GM19455 (cell line): ENCODE data around the gene TPPP3.
"Not testable (repeated sequence)": the region's sequence is repeated elsewhere in the genome, so short reads cannot be mapped to it uniquely, and the experiment has no call there.

Experiments
- ATAC-seq: cut with Tn5 transposase; IDR thresholded peaks from one replicate; pipeline ENCODE4 v1.9.1; 2021; ENCODE audit not compliant: unreplicated experiment

TPPP3 gene

DNA sequence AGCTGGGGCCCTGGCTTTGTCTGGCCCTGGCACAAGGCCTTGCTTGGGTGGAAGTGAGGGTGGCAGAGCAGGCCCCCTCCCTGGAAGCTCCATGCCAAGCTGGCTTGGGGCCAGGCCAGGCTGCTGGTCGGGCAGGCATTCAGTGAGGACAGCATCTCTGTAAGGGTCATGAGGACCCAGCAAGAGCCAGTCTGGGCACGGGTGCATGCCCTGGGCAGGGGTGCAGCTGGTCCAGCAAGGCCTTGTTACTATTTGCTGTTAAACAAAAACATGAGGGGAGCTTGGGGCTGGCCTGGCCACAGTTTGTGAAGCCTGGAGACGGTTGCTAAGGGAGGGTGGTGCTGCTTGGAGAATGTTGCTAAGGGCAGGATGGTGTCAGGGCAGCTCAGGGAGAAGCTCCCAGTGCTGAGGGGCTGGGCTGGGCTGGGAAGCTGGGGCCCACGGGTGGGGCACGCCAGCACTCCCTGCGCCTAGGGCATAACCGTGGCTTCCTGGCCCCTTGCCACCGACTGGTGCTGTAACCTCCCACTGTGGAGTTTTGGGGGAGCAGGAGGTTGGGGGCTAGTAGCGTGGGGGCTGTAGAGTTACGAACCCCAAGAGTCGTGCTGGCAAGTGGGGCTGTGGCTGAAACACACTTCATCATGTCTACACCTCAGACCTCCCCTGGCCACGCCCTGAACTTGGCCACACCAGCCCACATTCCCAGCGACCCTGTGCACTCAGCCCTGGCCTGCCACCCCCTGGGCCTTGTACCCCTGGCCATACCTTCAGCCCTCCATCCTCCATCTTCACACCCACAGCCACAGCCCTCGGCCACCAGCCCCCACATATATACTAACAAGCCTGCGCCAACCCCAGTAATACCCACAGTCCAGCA, 1.6 kb downstream of the TPPP3 start:
- no peak for ATAC-seq

DNA sequence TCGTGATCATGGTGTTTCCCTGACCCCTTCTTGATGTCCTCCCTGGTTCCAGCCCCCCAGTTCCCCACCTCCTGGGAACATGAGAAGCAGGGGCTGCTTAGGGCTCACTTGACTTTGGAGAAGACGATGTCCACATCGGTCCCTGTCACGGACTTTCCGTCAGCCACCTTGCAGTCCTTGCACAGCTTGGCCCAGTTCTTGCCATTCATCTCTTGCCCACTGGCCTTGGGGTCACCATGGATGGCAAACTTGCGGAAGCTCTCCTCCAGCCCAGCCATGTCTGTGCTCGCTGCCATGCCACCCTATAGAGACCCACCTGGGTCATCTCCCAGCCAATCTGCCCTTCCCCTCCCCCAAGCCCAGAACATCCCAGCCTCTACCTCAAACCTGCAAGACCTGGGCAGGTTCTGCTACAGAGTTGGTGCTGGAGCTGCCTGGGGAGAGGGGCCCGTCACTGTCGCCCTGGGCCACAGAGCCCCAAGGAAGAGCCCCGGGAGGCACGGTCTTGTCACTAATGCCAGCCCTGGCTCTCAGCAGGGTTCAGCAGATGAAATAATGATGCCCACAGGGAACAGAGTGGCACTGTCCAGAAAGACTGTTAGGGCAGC, 2.4 kb downstream of the TPPP3 start:
- no peak for ATAC-seq

DNA sequence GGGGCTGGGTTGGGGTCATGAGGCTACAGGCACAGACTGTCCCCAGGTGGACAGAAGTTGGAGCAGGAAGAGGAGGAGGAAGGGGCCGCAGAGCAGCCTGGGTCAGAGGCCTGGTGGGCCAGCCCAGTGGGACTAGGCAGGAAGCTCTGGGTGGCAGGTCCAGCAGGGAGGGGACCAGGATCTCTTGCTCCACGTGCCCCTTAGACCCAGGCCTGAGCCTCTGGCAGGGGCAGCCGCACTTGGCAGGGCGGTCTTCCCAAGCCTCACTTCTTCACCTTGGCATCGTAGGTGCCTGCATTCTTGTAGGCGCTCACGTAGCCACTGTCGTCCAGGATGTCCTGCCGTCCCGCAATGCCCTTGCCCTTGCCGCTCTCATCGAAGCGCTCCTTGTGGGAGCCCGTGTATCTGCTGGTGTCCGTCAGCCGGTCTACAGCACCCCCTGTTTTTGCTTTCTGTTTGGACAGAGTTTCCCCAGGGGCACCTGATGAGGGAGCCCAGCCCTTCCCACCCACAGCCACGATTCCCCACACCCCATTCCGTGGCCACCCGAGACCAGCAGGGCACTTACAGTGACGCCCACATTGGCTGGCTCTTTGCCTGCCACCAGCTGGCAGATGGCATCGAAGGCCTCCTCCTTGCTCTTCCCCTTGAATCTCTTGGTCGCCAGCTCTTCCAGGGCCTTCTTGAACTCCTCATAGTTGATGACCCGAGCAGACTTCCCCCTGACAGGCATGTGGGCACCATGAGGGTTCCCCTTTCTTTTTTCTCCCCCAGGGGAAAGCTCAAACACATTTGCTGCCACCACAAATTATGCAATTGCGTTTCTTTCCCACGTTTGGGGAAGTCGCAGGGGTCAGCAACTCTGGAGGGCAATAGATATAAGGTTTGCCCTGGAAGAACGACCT, 3.1 kb downstream of the TPPP3 start:
- ATAC-seq = no peak

DNA sequence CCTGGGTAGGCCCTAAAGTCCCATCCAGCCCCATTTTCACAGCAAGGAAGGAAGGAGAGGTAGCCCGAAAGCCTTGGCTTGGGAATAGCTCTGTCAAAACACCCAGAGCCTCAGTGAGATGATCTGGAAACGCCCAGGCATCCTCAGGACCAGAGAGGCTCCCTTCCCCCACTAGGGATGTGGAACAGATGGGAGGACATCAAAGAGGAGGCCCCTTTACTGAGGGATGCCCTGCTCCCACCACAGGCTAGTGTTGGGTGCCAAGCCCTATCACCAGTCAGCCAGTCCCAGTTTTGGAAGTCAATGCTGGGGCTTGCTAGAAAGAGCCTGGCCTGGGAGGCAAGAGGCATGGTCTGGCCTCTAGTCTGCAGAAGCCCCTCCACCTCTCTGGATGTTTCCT, 4.7 kb downstream of the TPPP3 start:
- ATAC-seq = no peak

DNA sequence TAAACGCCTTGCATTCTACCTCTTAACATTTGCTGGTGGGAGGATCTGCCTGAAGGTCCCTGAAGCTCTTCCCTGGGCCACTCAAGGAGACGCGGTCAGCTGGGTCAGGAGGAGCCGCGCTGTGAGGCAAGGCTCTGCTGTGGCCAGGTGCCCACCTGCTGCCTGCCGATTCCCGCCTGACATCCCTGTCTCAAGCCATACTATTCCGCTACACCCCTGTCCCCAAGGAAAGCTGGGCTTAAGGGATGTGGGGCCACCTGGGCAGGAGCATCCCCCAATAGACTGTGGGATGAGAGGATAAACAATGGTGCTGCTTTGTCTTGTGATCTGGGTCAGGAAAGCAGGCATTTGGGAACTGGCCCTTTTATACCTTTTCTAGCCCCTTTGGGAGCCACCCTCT, 5.1 kb downstream of the TPPP3 start:
- no peak for ATAC-seq

DNA sequence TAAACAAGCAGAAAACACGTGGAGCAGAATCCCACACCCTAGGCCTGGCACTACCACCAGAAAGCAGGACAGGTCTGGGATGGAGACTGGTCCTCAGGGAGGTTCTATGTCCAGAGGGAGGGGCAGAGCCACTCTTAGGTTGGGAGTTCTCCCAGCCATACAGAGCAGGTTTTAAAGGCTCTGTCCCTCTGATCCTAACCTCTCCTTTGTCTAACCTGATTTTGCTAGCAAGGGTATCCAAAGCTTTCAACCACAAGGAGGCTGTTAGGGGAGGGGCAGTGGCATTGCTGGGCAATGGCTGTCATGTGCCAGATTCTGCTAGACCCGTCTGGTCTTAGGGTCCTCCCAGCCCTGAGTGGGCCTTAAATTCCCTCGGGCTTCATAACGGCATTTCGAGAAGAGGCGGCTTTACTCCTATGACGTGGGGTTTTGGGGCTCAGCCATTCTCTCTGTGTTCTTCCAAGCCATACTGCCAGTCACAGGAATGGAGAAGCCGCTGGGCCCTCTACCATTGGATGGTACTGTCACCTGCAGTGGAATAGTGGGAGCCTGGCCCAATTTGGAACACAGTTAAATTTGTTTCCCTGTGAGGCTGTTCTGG, 5.7 kb downstream of the TPPP3 start:
- ATAC-seq = no peak

DNA sequence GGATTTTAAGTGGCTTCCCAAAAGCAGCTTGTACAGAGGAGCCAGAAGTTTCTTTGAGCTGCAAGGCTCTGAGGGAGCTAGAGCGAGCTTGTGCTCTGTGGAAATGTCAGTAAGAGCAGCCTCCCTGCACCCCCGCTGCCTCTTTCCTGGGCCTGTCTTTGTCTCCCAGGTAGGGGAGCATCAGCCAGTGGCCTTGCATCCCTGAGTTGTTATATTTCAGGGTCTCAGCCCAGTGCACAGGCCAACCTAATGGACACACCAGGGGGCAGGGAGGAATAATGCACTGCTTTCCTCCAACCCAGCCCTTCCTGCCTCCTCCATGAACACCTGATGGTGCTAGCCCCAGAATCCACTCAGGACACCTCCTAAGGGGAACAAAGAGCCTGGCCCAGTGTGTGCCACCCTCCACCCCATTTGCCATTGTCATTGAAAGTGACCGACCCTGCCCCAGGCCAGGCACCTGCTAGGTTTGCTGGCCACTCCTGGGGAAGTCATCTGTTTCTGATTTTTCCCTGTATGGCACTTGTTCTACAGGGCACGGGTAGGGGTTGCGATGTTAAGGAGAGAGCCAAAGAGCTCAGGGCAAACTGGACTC, 6.3 kb downstream of the TPPP3 start:
- ATAC-seq = no peak

DNA sequence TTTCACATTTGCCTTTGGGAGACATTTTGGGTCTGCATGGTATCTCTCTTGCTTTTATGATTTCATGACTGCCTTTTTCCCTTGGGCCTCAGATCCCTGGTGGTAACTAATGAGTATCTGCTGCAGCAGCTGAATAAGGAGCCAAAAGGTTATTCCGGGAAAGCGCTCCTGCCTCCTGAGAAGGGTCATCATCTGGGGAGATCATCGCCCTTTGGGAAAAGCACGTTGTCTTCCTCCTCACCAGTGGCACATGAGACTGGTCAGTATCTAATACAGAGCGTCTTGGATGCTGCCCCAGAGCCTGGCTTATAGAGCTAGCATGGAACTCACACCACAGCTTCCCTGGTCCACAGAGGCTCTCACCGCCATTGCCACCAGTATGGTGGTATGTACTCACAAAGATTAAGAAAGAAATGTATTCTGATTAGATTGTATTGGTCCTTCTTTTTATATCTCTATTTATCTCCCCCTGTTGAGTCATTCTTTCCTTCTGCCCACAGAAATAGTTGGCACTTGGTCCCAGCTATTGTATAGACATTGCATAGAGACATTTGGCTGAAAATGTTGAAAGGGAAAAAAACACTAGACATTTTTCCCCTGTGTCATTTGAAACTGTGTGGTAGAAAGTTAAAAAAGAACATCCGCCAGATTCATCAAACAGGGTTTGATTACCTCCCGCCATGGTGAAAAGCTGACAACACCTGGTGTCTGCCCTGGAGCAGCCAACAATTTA, 8.4 kb downstream of the TPPP3 start:
- ATAC-seq = no peak

DNA sequence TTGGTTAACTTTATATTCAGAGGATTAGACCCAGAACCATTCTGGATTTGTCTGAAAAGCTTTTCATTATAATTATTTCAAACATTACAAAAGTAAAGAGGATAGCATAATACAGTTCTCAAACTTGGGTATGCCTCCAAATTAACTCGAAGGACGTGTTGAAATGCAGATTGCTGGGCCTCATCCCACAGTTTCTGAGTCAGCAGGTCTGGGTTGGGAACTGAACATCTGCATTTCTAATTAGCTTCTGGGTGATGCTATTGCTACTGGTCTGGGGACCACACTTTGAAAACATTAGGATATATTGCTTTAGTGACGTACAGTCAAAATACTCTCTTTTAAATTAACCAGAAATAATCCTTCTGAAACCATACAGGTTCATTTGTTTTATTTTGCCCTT, 10.0 kb downstream of the TPPP3 start:
- ATAC-seq = no peak

DNA sequence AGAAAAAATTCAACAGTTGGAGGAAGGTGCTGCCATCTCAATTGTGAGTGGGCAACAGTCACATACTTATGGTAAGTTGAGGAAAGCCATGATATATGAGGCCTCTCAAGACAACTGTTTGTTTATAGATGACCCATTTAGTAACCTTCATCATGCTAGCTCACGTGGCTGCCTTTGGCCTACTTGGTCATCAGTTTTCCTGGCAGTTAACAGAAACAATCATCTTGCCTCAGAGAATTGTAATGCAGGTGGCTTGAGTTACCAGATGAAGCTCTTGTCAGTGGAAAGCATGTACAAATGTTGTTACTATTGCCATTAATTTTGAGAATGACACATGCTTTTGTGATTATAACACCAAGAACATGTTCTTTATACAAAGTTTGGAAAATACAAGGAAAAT, 14.7 kb downstream of the TPPP3 start:
- no peak for ATAC-seq

DNA sequence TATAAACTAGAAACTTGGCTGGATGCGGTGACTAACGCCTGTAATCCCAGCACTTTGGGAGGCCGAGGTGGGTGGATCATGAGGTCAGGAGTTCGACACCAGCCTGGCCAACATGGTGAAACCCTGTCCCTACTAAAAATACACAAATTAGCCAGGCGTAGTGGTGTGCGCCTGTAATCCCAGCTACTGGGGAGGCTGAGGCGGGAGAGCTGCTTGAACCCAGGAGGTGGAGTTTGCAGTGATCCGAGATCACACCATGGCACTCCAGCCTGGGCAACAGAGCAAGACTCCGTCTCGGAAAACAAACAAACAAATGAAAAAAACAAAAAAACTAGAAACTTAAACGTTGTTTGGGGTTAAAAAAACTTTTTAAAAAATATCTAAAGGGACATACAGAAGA, 17.3 kb downstream of the TPPP3 start:
- ATAC-seq = not testable (repeated sequence)

DNA sequence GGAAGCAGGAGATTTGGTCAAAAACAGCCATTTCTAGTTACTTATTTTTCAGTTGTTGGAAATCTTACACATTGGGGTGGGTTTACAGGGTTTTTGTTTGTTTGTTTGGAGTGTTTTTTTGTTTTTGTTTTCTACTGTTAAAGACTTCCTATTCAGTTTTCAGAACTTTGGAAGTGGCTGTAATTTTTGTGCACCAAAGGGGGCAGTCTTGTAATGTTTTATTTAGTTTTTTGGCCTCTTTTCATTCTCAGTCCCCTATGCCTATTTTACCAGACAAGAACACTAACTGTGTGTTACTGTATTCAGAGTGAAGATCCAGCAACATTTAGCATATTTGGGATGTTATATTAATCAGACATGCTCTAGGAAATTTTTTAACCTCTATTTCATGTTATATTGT, 20.6 kb downstream of the TPPP3 start:
- ATAC-seq = no peak

DNA sequence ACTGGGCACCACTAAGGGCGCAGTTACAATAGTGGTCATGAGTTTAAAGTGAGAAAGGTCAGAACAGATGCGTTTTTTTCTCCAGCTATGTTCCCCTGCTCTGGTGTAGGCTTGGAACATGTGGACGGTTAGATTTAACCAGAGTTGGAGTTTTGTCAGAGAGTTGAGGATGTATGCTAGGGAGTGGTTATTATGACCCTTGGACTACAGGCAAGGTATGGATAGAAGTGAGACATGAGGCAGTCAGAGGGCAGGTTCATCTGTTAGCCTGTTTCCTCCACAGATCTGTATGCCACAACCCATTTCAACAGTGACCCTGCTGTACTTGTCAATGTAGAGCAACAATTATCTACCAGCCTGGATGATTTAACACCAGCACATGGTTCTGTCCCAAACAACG, 22.6 kb downstream of the TPPP3 start:
- ATAC-seq = no peak

DNA sequence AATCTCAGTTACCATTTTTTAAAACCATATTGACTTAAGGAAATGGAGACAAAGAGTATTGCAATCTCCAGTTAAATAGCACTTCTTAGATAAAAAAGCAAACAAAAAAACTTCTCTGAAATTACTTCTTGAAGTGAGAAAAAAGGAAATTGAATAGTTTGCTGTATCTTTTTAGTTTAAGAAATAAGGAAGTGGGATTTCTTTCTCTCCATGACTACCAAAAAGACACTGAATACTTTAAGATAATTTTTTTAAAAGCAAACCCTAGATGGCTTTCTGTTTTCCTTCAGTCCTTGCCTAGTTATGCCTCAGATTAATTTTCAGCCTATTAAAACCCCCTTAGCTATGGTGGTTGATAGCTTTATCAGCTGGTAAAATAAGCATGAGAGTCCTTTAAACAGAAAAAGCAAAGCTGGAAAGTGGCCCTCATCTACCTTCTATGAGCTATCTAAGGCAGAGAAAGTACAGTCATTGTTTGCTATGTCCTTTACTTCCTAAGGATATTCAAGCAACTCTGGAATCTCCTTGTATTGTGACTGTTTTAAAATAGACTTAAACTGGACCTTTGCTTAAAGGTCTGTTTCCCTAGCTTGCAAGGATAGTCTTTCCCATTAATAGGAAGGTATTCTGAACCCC, 28.6 kb downstream of the TPPP3 start:
- ATAC-seq = no peak

DNA sequence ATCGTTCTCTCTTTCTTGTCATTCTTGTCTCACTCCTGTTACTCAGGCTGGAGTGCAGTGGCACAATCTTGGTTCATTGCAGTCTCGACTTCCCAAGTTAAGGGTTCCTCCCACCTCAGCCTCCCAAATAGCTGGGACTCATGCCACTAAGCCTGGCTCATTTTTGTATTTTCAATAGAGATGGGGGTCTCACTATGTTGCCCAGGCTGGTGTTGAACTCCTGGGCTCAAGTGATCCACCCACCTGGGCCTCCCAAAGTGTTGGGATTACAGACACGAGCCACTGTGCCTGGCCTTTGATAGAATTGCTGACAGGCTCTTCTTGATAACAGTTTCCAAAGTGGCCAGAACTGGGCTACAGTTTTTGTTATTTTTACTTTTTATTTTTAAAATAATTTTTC, 32.3 kb downstream of the TPPP3 start:
- no peak for ATAC-seq

DNA sequence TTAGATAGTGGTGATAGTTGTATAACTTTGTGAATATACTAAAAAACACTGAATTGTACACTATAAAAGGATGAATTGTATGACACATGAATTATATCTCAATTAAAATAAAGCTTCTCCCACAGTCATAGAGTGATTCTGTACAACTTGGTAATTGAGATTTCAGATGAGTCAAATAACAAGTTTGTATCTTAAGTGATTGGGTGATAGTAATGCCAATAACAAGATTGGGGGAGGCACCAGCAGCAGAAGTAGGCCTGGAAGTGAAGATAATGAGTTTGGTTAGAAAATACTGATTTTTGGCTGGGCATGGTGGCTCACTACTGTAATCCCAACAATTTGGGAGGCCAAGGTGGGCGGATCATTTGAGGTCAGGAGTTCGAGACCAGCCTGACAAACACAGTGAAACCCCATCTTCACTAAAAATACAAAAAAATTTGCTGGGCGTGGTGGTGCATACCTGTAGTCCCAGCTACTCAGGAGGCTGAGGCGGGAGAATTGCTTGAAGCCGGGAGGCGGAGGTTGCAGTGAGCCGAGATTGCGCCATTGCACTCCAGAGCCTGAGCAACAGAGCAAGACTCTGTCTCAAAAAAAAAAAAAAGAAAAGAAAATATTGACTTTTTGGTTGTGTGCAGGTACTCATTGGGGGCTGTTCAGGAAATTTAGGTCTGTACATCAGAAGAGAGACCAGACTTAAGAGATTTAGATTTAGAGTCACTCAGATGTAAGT, 33.6 kb downstream of the TPPP3 start:
- not testable (repeated sequence) for ATAC-seq

DNA sequence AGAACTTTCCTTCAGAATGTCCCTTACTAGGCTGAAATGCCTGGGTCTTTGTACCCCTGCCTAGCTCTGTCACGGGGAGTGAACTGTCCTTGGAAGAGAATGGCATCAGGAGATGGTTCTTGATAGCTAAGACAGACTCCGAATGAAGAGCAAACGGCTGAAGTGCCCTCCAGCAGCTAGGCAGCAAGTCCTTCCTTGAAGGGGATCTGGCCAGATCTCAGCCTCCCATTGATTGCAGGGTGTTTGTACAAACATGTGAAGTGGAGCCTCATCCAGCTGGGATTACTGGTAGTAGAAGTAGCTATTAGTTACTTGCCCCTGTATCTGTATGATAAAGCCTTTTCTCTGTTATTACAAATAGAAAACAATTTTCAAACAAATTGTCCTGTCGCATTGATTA, 35.7 kb downstream of the TPPP3 start:
- ATAC-seq = no peak

DNA sequence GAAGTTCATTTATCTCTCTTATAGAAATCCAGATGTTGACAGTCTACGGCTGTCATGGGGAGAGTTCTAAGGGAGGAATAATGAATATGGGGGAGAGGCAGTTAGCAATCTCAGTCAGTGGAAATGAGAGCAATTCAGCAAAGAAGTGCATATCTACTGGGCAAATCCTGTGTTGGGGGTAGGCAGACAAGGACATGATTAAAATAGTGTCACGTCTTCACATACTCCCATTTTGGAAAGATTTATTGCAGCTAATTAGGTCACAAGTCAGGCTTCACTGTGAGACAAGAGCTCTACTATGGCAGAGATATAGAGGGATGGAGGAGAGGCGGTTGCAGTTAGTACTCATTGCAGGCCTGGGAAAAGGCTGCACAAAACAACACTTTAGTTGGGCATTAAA, 36.9 kb downstream of the TPPP3 start:
- no peak for ATAC-seq

DNA sequence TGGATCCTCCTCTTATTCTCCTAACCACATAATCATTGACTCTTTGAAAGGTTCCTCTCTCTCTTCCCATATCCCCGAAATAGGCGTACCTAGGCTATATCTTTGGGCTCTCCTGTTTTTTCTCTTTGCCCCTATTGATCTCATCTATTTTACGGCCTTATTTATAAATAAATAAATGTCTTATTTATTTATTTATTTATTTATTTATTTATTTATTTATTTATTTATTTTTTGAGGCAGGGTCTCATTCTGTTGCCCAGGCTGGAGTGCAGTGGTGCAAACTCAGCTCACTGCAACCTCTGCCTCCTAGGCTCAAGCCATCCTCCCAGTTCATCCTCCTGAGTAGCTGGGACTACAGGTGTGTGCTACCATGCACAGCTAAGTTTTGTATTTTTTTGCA, 40.8 kb downstream of the TPPP3 start:
- not testable (repeated sequence) for ATAC-seq
